NCI-H345 treated with DMSO at 0.1 percent for 48 hours (cell line): ENCODE data around the gene CBX6.
"Not testable (repeated sequence)": the region's sequence is repeated elsewhere in the genome, so short reads cannot be mapped to it uniquely, and the experiment has no call there.

ENCODE experiments used
- DNase-seq: peaks from one replicate; lab custom pipeline; 2025; ENCODE audit not compliant: unreplicated experiment; lab: John Stamatoyannopoulos, UW

Gene CBX6

DNA sequence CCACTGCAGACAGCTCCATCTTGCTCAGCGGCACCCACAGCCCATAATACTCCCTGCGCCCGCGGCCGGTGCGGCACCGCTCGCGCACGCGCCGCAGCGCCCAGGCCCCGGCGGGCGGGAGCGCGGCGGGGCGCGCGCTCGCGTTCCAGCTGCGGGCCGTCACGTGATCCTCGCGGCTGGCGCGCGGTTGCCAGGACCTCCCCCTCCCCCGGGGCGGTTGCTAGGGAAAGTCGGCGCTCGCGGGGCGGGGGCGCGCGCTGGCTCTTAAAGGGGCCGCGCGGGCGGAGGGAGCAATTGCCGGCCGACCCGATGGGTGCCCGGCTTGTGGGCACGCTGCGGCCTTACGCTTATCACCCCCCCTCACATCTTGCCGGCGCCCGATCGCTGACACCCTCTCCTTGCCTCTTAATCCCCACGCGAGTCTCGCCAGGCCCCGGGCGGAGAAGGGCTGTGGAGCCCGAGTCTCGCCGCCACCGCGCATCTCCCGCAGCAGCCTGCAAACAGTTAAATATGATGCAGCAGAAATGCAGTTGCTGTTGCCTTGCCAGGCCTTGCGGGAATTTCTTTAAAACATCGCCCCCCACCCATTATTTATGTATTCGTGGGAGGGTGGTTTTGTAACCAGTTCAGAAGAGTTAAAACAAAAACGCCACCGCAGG lies at the start of gene CBX6:
TSS of gene CBX6 (minus strand) at position 45 of the 659 bp plus-strand sequence. CDS start at position 19, 26 bp downstream.
- DNase-seq, result peak; percentile 81

GRCh38 chr22:38921806-38922205 lies 49.8 kb upstream of the CBX6 start:
- no peak for DNase-seq

DNA sequence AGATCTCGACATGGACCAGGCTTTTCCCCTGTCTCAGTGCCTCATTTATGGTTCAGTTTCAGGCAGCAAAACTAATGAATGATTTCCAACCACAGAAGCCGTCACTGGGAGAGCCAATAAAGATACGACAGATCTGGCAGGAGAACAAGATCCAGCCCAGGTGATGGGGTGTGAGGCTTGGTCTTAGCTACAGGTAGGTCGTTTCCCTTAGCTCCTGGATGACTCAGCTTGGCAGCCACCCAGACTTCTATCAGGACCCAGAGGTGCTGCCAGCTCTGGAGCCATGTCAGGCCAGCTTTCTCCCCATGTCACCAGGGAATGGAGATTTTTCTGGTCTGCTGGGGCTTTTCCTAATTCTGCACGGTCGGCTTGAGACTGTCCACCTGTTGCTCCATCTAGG lies 49.1 kb upstream of the CBX6 start:
- DNase-seq, result no peak

DNA sequence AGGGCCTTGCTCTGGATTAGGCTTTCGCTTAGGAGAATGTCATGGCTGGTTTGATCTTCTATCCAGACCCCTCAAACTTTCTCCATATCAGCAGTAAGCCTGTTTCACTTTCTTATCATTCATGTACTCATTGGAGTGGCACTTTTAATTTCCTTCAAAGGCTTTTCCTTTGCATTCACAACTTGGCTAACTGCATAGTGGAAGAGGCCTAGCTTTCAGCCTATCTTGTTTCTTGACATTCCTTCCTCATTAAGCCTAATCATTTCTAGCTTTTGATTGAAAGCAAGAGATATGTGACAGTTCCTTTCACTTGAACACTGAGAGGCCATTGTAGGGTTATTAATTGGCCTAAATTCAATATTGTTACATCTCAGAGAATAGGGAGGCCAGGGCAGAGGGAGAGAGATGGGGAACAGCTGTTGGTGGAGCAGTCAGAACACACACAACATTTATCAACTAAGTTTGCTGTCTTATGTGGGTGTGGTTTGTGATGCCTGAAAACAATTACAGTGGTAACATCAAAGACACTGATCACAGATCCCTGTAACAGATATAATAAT lies 47.7 kb upstream of the CBX6 start:
- DNase-seq, result no peak

DNA sequence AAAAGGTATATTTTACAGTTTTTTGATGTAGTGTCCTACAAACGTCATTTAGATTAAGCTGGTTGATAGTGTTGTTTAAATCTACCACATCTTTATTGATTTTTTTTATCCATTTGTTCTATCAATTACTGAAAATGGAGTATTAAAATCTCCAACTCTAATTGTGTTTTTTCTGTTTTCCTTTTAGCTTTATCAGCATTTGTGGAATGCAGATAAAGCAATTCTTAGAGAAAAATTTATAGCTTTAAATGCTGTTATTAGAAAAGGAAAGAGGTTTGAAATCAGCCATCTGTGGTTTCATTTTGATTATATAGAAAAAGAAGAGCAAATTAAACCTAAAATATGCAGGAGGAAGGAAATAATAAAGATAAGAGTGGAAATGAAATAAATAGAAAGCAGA lies 39.4 kb upstream of the CBX6 start:
- no peak for DNase-seq

GRCh38 chr22:38907767-38908166 lies 35.8 kb upstream of the CBX6 start:
- no peak for DNase-seq

- no peak for DNase-seq
Measured at GRCh38 chr22:38906052-38906451, 34.0 kb upstream of the CBX6 start.

DNA sequence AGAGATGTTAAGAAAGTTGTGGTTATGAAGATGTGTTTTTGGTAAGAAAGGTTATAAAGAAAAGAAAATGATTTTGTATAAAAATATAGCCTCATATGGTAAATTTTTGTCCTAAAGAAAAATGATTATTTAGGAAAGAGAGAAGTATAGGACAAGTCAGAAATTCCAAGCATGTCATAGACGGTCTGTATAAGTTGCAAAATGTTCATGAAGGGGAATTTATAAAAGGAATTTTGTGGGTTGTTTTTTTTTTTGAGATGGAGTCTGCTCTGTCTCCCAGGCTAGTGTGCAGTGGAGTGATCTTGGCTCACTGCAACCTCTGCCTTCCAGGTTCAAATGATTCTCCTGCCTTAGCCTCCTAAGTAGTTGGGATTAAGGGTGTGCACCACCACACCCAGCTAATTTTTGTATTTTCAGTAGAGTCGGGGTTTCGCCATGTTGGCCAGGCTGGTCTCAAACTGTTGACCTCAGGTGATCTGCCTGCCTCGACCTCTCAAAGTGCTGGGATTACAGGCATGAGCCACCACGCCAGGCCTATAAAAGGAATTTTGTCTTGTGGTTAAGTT lies 32.1 kb upstream of the CBX6 start:
- not testable (repeated sequence) for DNase-seq

DNA sequence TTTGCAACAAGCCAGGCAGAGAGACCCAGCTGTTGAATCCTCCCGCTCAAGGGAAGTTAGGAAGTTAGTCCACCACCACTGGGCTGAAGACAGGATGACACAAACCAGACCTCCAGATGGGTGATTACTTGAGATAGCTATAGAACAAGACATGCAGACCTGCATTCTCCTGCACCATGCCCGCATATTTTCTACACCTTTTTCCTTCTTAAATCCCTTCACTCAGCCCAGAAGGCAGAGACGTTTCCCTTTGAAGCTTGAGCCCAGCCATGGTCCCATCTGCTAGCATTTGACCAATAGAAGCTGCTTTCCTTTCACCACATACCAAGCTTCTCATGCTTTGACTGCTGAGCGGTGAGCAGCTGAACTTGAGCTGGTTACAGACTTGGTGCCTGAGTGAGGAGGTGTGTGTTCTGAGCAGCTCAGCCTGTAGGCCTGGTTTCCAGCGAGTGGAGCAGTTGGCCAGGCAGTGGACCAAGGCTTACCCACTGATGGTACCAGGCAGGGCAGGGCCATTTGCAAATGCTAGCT lies 29.2 kb upstream of the CBX6 start:
- DNase-seq, result no peak

DNA sequence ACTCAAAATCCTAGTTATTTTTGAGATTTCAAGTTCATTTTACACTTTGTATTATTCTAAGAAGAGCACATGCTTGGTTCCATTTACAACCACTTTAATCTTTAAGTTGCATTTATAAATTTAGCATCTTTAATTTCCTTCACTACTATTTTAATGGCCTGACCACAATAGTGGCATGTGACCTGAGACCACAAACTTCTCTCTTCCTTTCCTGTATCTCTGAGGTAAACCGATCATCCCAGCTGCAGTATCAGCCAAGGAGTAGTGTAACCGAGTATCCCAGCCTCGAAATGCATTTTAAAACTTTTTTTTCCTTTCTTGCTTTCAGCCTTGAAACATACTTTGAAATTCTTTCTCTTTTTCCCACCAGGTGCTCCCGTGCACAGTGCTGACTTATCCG lies 28.7 kb upstream of the CBX6 start:
- DNase-seq, result no peak

- DNase-seq, result no peak
Measured at GRCh38 chr22:38891256-38891655, 19.2 kb upstream of the CBX6 start.

DNA sequence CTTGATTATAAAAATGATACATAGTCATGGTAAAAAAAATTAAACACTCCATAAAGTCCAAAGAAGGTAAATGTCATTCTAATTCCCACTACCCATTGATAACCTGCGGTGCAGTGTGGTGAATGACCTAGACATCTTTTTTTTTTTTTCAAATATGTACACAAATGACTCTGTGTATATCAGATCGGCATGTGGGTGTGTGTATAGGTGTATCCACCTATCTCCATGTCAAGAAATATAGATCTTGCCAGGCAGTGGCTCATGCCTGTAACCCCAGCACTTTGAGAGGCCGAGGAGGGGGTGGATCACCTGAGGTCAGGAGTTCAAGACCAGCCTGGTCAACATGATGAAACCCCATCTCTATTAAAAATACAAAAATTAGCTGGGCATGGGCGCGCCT lies 18.4 kb upstream of the CBX6 start:
- DNase-seq, result no peak

DNA sequence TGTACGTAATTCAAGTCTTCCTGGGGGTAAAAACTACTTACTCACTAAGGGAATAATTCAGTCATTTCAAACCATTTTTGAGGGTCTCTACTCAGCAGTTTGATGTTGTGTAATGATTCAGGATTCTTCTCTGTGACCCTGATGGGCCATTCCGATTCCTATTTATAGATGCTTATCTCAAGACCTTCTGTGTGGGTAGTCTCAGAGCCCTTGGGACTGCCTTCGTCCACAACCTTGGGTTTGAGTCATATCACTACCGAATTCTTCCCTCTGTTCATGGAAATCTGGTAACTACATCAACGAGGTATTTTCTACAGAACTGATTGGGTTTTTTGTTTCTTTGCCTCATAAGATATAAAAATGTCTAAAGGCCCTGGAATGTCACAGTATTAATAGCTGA lies 14.3 kb upstream of the CBX6 start:
- DNase-seq, result no peak

GRCh38 chr22:38882972-38883622 lies 11.1 kb upstream of the CBX6 start:
- no peak for DNase-seq

GRCh38 chr22:38881997-38882879 lies 10.2 kb upstream of the CBX6 start:
- no peak for DNase-seq

DNA sequence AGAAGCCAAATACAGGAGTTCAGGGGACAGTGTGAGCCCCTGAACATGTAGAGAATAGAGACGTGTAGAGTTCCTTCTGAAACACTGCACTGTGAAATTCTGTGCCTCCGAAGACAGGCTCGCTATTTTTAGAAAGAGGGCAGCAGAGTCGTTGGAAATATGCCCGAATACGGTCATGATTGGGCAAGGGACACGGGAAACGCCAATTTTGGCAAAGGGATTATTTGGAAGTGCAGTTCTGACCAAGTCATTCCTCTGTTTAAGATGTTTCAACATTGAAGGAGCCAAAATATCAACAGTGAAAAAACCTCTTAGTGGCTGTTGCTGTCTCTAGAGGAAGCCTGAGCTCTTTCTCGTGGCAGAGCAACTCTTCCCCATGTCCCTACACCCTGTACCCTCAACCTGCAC lies 9.5 kb upstream of the CBX6 start:
- DNase-seq, result no peak

DNA sequence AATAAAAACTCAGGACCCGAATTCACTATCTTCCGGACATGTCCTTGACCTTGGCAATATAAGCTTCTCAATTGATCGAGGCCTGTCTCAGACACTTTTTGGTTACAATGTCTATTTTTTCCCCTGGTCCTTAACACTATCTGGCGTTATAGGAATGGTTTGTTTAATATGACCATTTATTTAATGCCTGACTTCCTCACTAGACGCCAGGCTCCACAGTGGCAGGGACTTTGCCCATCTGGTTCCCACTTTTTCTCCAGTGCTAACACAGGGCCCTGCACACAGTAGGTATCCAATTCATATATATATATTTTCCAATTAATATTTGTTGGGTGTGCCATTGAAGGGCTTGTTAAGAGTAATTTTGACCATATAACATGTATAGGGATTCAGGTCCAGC lies 7.9 kb upstream of the CBX6 start:
- no peak for DNase-seq

DNA sequence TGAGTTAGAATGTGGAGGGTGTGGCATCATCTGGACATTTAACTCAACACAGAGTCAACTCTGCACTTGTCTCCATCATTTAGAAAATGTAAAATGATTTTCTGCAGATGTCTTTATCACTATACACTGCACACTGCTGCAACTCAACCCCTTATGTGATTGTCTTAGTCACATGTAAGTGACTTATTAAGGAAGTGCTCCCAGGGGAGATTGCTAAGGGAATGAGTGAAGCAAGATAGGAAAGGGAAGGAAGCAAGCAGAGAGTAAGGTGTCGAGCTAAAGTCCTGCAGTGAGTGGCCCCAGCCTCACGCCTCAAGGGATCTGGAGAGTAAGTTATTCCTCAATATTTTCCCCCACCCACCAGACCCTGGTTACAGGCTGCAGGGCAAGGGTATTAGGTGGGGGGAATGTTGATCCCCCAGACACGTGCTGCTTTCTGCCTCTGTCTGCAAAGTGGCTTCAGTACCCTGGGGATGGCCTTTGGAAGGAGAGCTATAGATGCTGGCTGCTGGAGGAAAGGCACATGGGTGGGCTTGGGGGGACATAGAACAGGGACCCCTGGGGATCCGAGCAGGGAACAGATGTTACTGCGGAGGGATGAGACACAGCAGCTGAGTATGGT lies 7.2 kb upstream of the CBX6 start:
- DNase-seq, result no peak

- no peak for DNase-seq
Measured at GRCh38 chr22:38878001-38878400, 6.0 kb upstream of the CBX6 start.

- no peak for DNase-seq
Measured at GRCh38 chr22:38874529-38875222, 2.7 kb upstream of the CBX6 start.
